BJ (cell line): ENCODE data around the gene C1QL4. TPM values are rescaled to one million over a fixed set of nuclear protein-coding genes. Genes with fewer than 3 reads are reported as not detected.

Experiments used
- CTCF ChIA-PET: fragments of 350-600 bp; formaldehyde crosslinking; extraction: SDS; loops from one replicate; lab custom pipeline; 2021; ENCODE audit warnings: antibody characterized with exemption, inconsistent platforms; lab: Yijun Ruan, JAX
- POLR2A ChIA-PET: fragments of 300-600 bp; sonication (Branson Sonifier 250); formaldehyde crosslinking; extraction: SDS; loops from one replicate; lab custom pipeline; 2021; ENCODE audit warnings: antibody characterized with exemption; lab: Charles Lee
- DNase-seq: peaks from one replicate; pipeline ENCODE4 v3.0.0-alpha.2; 2011; ENCODE audit warnings: low read depth
- H3K27me3 ChIP-seq: 2 replicates; pipeline ENCODE4 v1.6.0; 2011; ENCODE audit warnings: low read length; ENCODE audit not compliant: control insufficient read depth, insufficient read depth
- H3K36me3 ChIP-seq: 2 replicates; pipeline ENCODE4 v1.5.1; 2011; ENCODE audit warnings: low read length; ENCODE audit not compliant: control insufficient read depth, insufficient read depth
- H3K4me3 ChIP-seq: 2 replicates; pipeline ENCODE4 v1.5.1; 2011; ENCODE audit warnings: low read depth, mild to moderate bottlenecking, control low read depth, low read length
- polyA plus RNA-seq: library from polyadenylated mRNA; depleted of rRNA; stranded (reverse); fragments of >200 nt; gene quantifications from 2 replicates; pipeline ENCODE4 v1.2.3, GENCODE V29; 2011
- TF ChIP-seq, protein P1 (sequence below): IDR thresholded peaks from 2 replicates; pipeline ENCODE4 v1.5.1; 2011; ENCODE audit warnings: low read depth, mild to moderate bottlenecking, control low read depth, inconsistent platforms, low read length, moderate library complexity; ENCODE audit not compliant: insufficient read depth

Gene C1QL4
- polyA plus RNA-seq, 1 experiment = not detected

GRCh38 chr12:49338830-49339463 lies 2.0 kb upstream of the C1QL4 start:
- Histone ChIP-seq H3K4me3 (no peak overlapping the region), H3K36me3 (no peaks in the 10 kb centered on the region), H3K27me3 (peaks cover 49% of the 10 kb centered on the region)
- DNase-seq = no peak
- POLR2A ChIA-PET = interaction anchor here (0.7 kb wide), 1 partner anchor 1199 kb away, joined by 3 read pairs; no protein-coding TSS in a partner anchor
- CTCF ChIA-PET = interaction anchor here (0.6 to 6.0 kb wide), 6 partner anchors 13 to 250 kb away, joined by 3 to 24 read pairs (median 4); partner anchors contain the start of gene TROAP
- TF ChIP-seq, protein P1, sequence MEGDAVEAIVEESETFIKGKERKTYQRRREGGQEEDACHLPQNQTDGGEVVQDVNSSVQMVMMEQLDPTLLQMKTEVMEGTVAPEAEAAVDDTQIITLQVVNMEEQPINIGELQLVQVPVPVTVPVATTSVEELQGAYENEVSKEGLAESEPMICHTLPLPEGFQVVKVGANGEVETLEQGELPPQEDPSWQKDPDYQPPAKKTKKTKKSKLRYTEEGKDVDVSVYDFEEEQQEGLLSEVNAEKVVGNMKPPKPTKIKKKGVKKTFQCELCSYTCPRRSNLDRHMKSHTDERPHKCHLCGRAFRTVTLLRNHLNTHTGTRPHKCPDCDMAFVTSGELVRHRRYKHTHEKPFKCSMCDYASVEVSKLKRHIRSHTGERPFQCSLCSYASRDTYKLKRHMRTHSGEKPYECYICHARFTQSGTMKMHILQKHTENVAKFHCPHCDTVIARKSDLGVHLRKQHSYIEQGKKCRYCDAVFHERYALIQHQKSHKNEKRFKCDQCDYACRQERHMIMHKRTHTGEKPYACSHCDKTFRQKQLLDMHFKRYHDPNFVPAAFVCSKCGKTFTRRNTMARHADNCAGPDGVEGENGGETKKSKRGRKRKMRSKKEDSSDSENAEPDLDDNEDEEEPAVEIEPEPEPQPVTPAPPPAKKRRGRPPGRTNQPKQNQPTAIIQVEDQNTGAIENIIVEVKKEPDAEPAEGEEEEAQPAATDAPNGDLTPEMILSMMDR = no peak

DNA sequence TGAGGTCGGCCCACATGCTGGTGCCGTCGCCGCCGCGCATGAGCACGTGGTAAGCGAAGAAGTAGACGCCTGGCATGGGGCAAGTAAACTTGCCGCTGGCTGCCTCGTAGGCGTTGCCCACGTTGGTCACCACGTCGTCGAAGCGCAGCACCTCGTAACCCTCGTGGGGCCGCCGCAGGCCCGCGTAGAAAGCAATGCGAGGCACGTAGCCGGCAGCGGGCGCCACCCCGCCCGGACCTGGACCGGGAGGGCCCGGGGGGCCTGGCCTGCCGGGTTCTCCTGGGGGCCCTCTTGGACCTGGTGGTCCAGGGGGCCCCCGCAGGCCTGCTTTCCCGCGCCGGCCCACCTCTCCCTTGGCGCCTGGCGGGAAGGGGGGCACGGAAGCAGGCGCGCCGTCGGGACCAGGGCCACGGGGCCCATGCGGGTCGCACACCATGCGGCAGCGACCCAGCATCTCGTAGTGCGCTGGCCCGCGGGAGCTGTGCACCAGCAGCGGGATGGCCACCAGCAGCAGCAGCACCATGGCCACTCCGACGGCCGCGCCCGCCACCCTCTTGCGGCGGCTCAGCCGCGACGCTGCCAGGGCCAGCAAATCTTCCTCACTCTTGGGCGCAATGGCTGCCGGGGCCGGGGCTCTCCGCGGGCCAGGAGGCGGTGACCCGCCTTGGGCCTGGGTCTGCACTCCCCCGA lies 888 bp downstream of the C1QL4 start:
- CTCF ChIA-PET = interaction anchor here (0.6 to 6.0 kb wide), 20 partner anchors 10 to 245 kb away, joined by 3 to 35 read pairs (median 4); partner anchors contain the start of genes DNAJC22, PRPH and TROAP
- TF ChIP-seq, protein P1 = no peak
- no peak for DNase-seq

GRCh38 chr12:49335118-49335954 lies 1.7 kb downstream of the C1QL4 start:
- POLR2A ChIA-PET = no interaction called here
- CTCF ChIA-PET = interaction anchor here (0.6 to 6.0 kb wide), 13 partner anchors 8 to 246 kb away, joined by 3 to 35 read pairs (median 4); partner anchors contain the start of genes DNAJC22, PRPH and TROAP
- no peak for DNase-seq
- Histone ChIP-seq H3K27me3 (peaks cover 22% of the 10 kb centered on the region), H3K4me3 (no peak overlapping the region), H3K36me3 (no peaks in the 10 kb centered on the region)
- TF ChIP-seq, protein P1 = no peak

More for the DNA sequence above, 888 bp downstream of the C1QL4 start:
- Histone ChIP-seq H3K27me3 (peaks cover 27% of the 10 kb centered on the region), H3K4me3 (no peak overlapping the region), H3K36me3 (no peaks in the 10 kb centered on the region)
- POLR2A ChIA-PET = no interaction called here

GRCh38 chr12:49334681-49335080 lies 2.3 kb downstream of the C1QL4 start:
- Histone ChIP-seq H3K27me3 (peaks cover 18% of the 10 kb centered on the region), H3K36me3 (no peaks in the 10 kb centered on the region), H3K4me3 (no peak overlapping the region)
- ChIA-PET POLR2A (no interaction called here), CTCF (interaction anchor here (0.6 to 6.0 kb wide), 8 partner anchors 8 to 246 kb away, joined by 3 to 35 read pairs (median 4); partner anchors contain the start of gene DNAJC22)
- TF ChIP-seq, protein P1 = no peak
- DNase-seq = no peak
